Neural progenitor cell (in vitro differentiated cells): ENCODE results near the gene WLS.

ENCODE experiments used
- CTCF ChIP-seq: fragments of 200-600 bp; sonication (generic); IDR thresholded peaks from 2 replicates; pipeline ENCODE4 v1.5.1; 2017; ENCODE audit warnings: antibody characterized with exemption, mild to moderate bottlenecking
- EZH2 ChIP-seq: fragments of 200-600 bp; sonication (generic); IDR thresholded peaks from 2 replicates; pipeline ENCODE4 v1.6.1; 2017; ENCODE audit warnings: antibody characterized with exemption, mild to moderate bottlenecking, moderate library complexity
- EZH2phosphoT487 ChIP-seq: fragments of 200-600 bp; sonication (generic); IDR thresholded peaks from 2 replicates; pipeline ENCODE4 v1.6.1; 2017; ENCODE audit warnings: antibody characterized with exemption

DNA sequence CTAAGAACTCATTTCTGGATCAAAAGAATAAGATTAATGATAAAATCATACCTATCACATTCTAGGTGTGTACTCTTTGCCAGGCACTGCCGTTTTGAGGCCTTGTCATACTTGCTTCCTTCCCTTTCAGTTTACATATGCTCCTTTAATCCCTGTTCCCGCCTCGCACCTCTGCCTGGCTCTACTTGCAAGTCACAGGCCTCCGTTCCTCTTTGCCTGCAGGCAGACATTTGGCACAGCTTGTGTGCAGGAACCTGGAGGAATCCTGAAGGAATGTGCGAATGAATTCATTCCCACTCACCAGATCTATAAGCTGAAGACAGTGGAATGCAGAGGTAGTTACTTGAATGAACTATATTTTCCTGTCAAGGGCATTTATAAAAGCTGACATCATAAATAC, 13.8 kb downstream of the WLS start:
- no peak for TF ChIP-seq CTCF
- no peak for TF ChIP-seq EZH2phosphoT487
- TF ChIP-seq EZH2, result no peak
